ENCODE results near the gene ATAD2B. TPM values are rescaled to one million over a fixed set of nuclear protein-coding genes. Genes with fewer than 3 reads are reported as not detected.

The ATAD2B gene
- total and polyA plus RNA-seq, 2 of the 8 experiments (the other 6 are each of a cell fraction or from before 2014, with no cell fraction given) = 3.4 to 16.1 TPM

DNA sequence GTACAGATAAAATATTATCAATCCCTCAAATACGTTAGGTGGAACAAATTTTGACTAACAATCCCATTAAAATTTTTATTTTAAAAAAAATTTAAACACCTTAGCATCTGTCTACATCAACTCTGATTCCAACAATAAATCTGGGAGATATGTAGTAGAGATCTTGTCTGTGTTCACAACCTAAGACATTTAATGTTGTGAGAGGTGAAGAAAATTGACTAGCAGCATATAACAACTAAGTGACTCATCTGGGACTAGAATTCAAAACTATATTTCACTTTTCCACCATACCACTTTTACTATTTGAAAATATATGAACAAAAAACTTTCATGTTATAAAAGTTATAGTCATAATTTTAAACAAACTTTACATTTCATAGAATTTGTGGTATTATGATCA, 97.9 kb downstream of the ATAD2B start:
- Histone ChIP-seq H3K79me2 (ENCODE audit: control insufficient read depth in 1 of 2, insufficient read depth in 2 of 2, low read length in 2 of 2) (no peaks in the 10 kb centered on the region), H3K9ac (replicated peaks in 1 of 4; ENCODE audit: extremely low read depth in 1 of 4, low read depth in 3 of 4, low read length in 3 of 4) (no peak overlapping the region), H3K23me2 (ENCODE audit: low read depth, low read length) (no peaks in the 10 kb centered on the region), H3K14ac (ENCODE audit: insufficient read length) (no peak overlapping the region), H3K4me2 (ENCODE audit: insufficient read depth in 1 of 2, low read depth in 2 of 2, low read length in 2 of 2) (no peak overlapping the region), H2AK5ac (ENCODE audit: low read depth, low read length) (no peak overlapping the region), H2AFZ (ENCODE audit: low read length) (no peak overlapping the region), H3K56ac (replicated peaks; ENCODE audit: insufficient read length, low read depth, low read length) (no peak overlapping the region), H4K20me1 (replicated peaks in 1 of 2; ENCODE audit: control insufficient read depth in 1 of 2, insufficient read depth in 2 of 2, low read length in 2 of 2) (no peaks in the 10 kb centered on the region), H3K9me3 (ENCODE audit: insufficient read depth in 2 of 2, low read depth in 1 of 2, low read length in 1 of 2) (no peaks in the 10 kb centered on the region), H2BK12ac (ENCODE audit: low read depth, low read length) (no peak overlapping the region), H4K91ac (replicated peaks; ENCODE audit: insufficient read length, low read length) (no peak overlapping the region), H4K5ac (ENCODE audit: insufficient read length, low read depth, low read length) (no peak overlapping the region), H3K27me3 (replicated peaks in 1 of 4; ENCODE audit: control insufficient read depth in 3 of 4, extremely low read depth in 1 of 4, insufficient read depth in 3 of 4, low read length in 3 of 4) (no peaks in the 10 kb centered on the region), H3K4me3 (ENCODE audit: extremely low read depth in 1 of 4, insufficient read depth in 2 of 4, low read depth in 3 of 4, low read length in 4 of 4) (no peak overlapping the region), H3K36me3 (ENCODE audit: control insufficient read depth in 2 of 4, insufficient read depth in 4 of 4, low read length in 3 of 4) (no peaks in the 10 kb centered on the region; a peak in 1 of 8 replicates), H3K4me1 (replicated peaks in 1 of 4; ENCODE audit: control insufficient read depth in 3 of 4, insufficient read depth in 4 of 4, low read length in 3 of 4) (no peaks in the 10 kb centered on the region), H3K18ac (ENCODE audit: extremely low read depth, low read length) (no peak overlapping the region), H2BK5ac (ENCODE audit: low read depth, low read length) (no peak overlapping the region), H2BK120ac (replicated peaks; ENCODE audit: low read depth, low read length) (no peak overlapping the region), H2BK15ac (ENCODE audit: low read length) (no peak overlapping the region), H3K79me1 (ENCODE audit: low read depth, low read length) (no peaks in the 10 kb centered on the region), H2BK20ac (ENCODE audit: low read length) (no peak overlapping the region), H4K8ac (ENCODE audit: extremely low read depth, insufficient read depth, low read length) (no peak overlapping the region), H3K27ac (ENCODE audit: low read depth, low read length) (no peak overlapping the region), H3K23ac (ENCODE audit: insufficient read length) (no peak overlapping the region), H3K4ac (replicated peaks; ENCODE audit: insufficient read length, low read depth, low read length) (no peak overlapping the region)
- 100% methylated on average over 1 of the region's 1 CpG; no CpG with 5 or more reads in 1 of the 2 experiments for WGBS, 2 experiments (ENCODE audit: extremely low coverage in 1 of 2, insufficient coverage in 1 of 2, insufficient read length in 1 of 2, insufficient replicate concordance in 2 of 2, low coverage in 1 of 2, low lambda C conversion rate in 2 of 2, missing lambda C conversion rate in 1 of 2)
- CTCF ChIA-PET (ENCODE audit: partially characterized antibody) = no interaction called here
- no peak for DNase-seq (ENCODE audit: low read depth in 1 of 2, low spot score in 2 of 2)
- TF ChIP-seq TCF12 (IDR thresholded peaks at IDR 0.05; ENCODE audit: low read depth, low read length) (no peak), CHD2 (IDR thresholded peaks at IDR 0.05; ENCODE audit: low read length) (no peak), POU5F1 (IDR thresholded peaks at IDR 0.05; ENCODE audit: low read depth, low read length) (no peak), MAFK (IDR thresholded peaks at IDR 0.05; ENCODE audit: low read depth, low read length) (no peak), CTBP2 (IDR thresholded peaks at IDR 0.05; ENCODE audit: borderline replicate concordance, insufficient read depth, insufficient read length, low read length) (no peak), BRCA1 (IDR thresholded peaks at IDR 0.05; ENCODE audit: low read depth, low read length) (no peak), KDM1A (IDR thresholded peaks at IDR 0.05; ENCODE audit: borderline replicate concordance, low read length) (no peak), RFX5 (IDR thresholded peaks at IDR 0.05; ENCODE audit: borderline replicate concordance, low read depth, low read length) (no peak), NANOG (IDR thresholded peaks at IDR 0.05; ENCODE audit: insufficient read depth, low read depth, low read length, poor library complexity, severe bottlenecking) (no peak), TAF1 (IDR thresholded peaks at IDR 0.05; ENCODE audit: low read depth, low read length) (no peak), EZH2 (IDR thresholded peaks at IDR 0.05; ENCODE audit: low read depth, low read length, severe bottlenecking) (no peak)
- TF ChIP-seq, protein P1, sequence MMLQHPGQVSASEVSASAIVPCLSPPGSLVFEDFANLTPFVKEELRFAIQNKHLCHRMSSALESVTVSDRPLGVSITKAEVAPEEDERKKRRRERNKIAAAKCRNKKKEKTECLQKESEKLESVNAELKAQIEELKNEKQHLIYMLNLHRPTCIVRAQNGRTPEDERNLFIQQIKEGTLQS (IDR thresholded peaks at IDR 0.05; ENCODE audit: insufficient read depth, low read depth, low read length) = no peak
- TF ChIP-seq, protein P2, sequence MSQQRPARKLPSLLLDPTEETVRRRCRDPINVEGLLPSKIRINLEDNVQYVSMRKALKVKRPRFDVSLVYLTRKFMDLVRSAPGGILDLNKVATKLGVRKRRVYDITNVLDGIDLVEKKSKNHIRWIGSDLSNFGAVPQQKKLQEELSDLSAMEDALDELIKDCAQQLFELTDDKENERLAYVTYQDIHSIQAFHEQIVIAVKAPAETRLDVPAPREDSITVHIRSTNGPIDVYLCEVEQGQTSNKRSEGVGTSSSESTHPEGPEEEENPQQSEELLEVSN (IDR thresholded peaks at IDR 0.05) = no peak
- FAIRE-seq = no peak
- POLR2A ChIA-PET (ENCODE audit: partially characterized antibody) = interaction anchor here (1.3 kb wide), 1 partner anchor 195 kb away, joined by 3 read pairs; no protein-coding TSS in a partner anchor

All from H1 (cell line).